Measurements from ENCODE around the gene OR10A5.

DNA sequence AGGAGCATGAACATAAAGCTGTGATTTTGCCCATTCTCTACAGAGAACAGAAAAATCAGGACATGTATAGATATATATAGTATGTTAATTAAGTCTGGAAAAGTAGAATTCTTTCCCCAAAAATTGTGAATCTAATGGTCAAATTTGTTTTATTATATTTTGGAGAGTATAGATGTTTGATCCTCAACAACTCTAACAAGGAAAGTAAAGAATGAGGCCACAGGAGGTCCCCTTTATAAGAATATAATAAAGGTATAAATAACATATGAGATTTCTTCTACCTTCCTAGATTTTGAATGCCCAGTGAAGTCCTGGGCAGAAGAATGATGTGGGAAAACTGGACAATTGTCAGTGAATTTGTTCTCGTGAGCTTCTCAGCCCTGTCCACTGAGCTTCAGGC, 30.8 kb downstream of the OR10A5 start, which contains the start of gene OR10A4:
- TF ChIP-seq SIN3A (IDR thresholded peaks at IDR 0.05; ENCODE audit: borderline replicate concordance, insufficient read depth, low read length): no peak
- no peak for TF ChIP-seq POLR2AphosphoS5 (IDR thresholded peaks at IDR 0.05; ENCODE audit: low read depth, low read length)

Data from PFSK-1 (cell line).